Activated CD8-positive, alpha-beta T cell treated with anti-CD3 and anti-CD28 coated beads, Interleukin-2, amount 10 ng/mL, durations not matched to agents 7 days and 5 days (primary cell): ENCODE measurements around the gene CLPX. TPM values are rescaled to one million over a fixed set of nuclear protein-coding genes. Genes with fewer than 3 reads are reported as not detected.
"Not testable (repeated sequence)": the region's sequence is repeated elsewhere in the genome, so short reads cannot be mapped to it uniquely, and the experiment has no call there.

ENCODE experiments used
- ATAC-seq: fragments of 150-1000 bp; cut with Tn5 transposase; one replicate; pipeline ENCODE4 v1.10.0; 2021; ENCODE audit warnings: moderate library complexity
- CTCF ChIA-PET: fragments of 350-600 bp; sonication (Branson Sonifier 250); formaldehyde crosslinking; loops from one replicate; lab custom pipeline; 2021; ENCODE audit warnings: antibody characterized with exemption; lab: Charles Lee
- POLR2A ChIA-PET: fragments of 350-600 bp; sonication (Branson Sonifier 250); formaldehyde crosslinking; loops from one replicate; lab custom pipeline; 2021; ENCODE audit warnings: antibody characterized with exemption; lab: Charles Lee
- DNase-seq: peaks from one replicate; pipeline ENCODE4 v3.0.0-alpha.2; 2020
- H3K27ac Mint-ChIP-seq: one replicate; pipeline ENCODE4 v1.8.0; 2021; ENCODE audit warnings: mild to moderate bottlenecking, mixed read lengths
- H3K27me3 Mint-ChIP-seq: one replicate; pipeline ENCODE4 v1.8.0; 2021; ENCODE audit warnings: low read depth, mixed read lengths
- H3K36me3 Mint-ChIP-seq: one replicate; pipeline ENCODE4 v1.8.0; 2021; ENCODE audit warnings: low read depth, mixed read lengths
- H3K4me1 Mint-ChIP-seq: one replicate; pipeline ENCODE4 v1.8.0; 2021; ENCODE audit warnings: low read depth, mixed read lengths
- H3K4me3 Mint-ChIP-seq: one replicate; pipeline ENCODE4 v1.8.0; 2021; ENCODE audit warnings: mild to moderate bottlenecking, mixed read lengths
- H3K9me3 Mint-ChIP-seq: one replicate; pipeline ENCODE4 v1.8.0; 2022; ENCODE audit warnings: mixed read lengths; ENCODE audit not compliant: insufficient read depth
- total RNA-seq, 2 experiments: library from RNA; stranded (reverse); gene quantifications; one replicate each; pipeline ENCODE4 v1.2.3, GENCODE V29; 2021

The CLPX gene
- total RNA-seq, 2 experiments from 2014 or later, result 40.5 to 42.9 TPM

- ChIA-PET POLR2A (interaction anchor here (0.7 kb wide), 1 partner anchor 107 kb away, joined by 3 read pairs; no protein-coding TSS in a partner anchor), CTCF (no interaction called here)
- Mint-ChIP-seq H3K4me3 (no peak overlapping the region), H3K27ac (no peak overlapping the region), H3K4me1 (no peaks in the 10 kb centered on the region), H3K36me3 (no peaks in the 10 kb centered on the region), H3K27me3 (peaks cover 2% of the 10 kb centered on the region), H3K9me3 (no peaks in the 10 kb centered on the region)
- DNase-seq, result no peak
- no peak for ATAC-seq
These were observed 19.2 kb upstream of the CLPX start for GRCh38 chr15:65204236-65204930.

DNA sequence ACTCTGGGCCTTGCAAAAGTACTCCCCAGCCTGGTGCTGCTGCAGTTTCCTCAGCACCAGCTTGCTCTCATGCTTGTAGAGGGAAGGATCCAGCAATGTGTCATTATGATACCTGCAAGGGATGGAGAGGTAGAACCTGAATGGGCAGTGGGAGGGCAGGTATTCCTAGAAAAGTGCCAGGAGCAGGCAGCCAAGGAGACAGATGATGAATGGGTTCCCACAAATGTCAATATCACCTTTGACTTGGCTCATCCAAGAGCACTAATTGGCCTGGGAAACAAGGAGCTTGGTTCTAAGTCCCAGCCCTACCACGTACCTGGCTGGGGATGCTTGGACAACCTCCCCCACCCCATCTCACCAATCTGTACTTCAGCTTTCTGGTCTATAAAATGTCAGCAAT is 16.8 kb upstream of the CLPX start:
- ATAC-seq (no peak), DNase-seq (no peak)
- Mint-ChIP-seq H3K9me3 (no peaks in the 10 kb centered on the region), H3K27ac (no peak overlapping the region), H3K27me3 (peaks cover 2% of the 10 kb centered on the region), H3K4me1 (no peaks in the 10 kb centered on the region), H3K4me3 (no peak overlapping the region), H3K36me3 (no peaks in the 10 kb centered on the region)
- ChIA-PET POLR2A (interaction anchor here (1.1 kb wide), 1 partner anchor 98 kb away, joined by 3 read pairs; no protein-coding TSS in a partner anchor), CTCF (interaction anchor here (1.0 to 1.9 kb wide), 2 partner anchors 10 to 62 kb away, joined by 3 to 8 read pairs; partner anchors contain the start of gene CILP)

DNA sequence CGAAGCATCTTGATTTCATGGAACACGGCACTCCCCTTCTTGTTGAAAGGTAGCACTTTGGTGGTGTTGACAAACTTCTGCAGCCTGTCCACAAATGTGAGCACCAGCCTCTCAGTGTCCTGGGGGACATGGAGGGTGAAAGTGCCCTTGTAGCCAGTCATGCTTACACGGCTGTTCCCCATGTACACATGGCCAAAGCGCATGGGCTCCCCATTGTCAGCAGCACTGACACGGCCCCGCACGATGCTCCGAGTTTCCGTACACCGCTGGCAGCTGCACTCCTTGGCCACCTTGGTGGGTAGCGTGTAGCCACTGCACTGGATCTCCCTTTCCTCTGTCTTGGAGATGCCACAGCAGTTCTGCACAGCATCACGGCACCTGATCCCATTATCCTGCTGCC is 13.4 kb upstream of the CLPX start:
- DNase-seq (no peak), ATAC-seq (no peak)
- Mint-ChIP-seq H3K27me3 (peaks cover 2% of the 10 kb centered on the region), H3K36me3 (no peaks in the 10 kb centered on the region), H3K27ac (no peak overlapping the region), H3K4me3 (no peak overlapping the region), H3K9me3 (no peaks in the 10 kb centered on the region), H3K4me1 (no peaks in the 10 kb centered on the region)
- ChIA-PET CTCF (interaction anchor here (1.6 kb wide), 1 partner anchor 87 kb away, joined by 3 read pairs; no protein-coding TSS in a partner anchor), POLR2A (no interaction called here)

DNA sequence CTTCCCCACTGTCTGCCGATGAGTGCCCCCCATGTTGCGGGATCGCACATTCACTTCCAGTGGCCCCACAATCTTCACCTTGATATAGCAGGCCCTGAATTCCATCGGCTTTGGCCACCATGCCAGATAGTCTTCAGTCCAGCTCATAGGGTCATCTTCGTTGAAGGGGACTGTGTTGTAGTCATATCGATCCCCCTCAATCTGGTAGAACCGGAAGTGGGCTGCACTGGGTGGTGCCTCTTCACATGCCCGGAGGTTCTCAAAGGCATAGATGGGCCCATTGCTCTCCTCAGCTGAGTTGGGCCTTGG is 12.1 kb upstream of the CLPX start:
- Mint-ChIP-seq H3K27me3 (no peaks in the 10 kb centered on the region), H3K27ac (no peak overlapping the region), H3K4me3 (no peak overlapping the region), H3K36me3 (no peaks in the 10 kb centered on the region), H3K4me1 (no peaks in the 10 kb centered on the region), H3K9me3 (no peaks in the 10 kb centered on the region)
- ATAC-seq (no peak), DNase-seq (no peak)
- POLR2A ChIA-PET, result no interaction called here
- CTCF ChIA-PET, result interaction anchor here (0.6 kb wide), 1 partner anchor 1310 kb away, joined by 3 read pairs; no protein-coding TSS in a partner anchor

- no peak for DNase-seq
- no peaks in the 10 kb centered on the region for H3K27me3 Mint-ChIP-seq
- H3K27ac Mint-ChIP-seq, result no peak overlapping the region
- ChIA-PET CTCF (no interaction called here), POLR2A (no interaction called here)
- H3K36me3 Mint-ChIP-seq, result no peaks in the 10 kb centered on the region
- H3K4me3 Mint-ChIP-seq, result no peak overlapping the region
- no peak for ATAC-seq
- no peaks in the 10 kb centered on the region for H3K9me3 Mint-ChIP-seq
- H3K4me1 Mint-ChIP-seq, result no peaks in the 10 kb centered on the region
These were observed 11.6 kb upstream of the CLPX start for GRCh38 chr15:65196637-65197336.

DNA sequence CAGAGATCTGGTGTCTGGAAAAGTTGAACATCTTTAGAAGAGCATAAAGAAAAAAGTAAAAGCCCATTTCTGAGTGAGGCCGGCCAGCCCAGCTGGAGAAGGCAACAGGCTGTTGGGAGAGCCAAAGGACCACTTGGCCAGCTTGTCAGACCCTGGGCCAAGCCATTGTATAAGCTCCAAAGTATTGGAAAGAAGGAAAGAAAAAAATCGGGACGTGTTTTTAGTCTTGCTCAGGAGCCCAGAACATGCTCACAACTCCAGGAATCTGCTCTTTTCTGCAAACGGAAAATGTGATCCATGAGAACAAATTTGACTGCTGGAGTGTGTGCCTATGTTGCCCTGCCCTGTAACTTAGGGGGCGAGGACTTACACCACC is 10.4 kb upstream of the CLPX start:
- H3K4me3 Mint-ChIP-seq, result no peak overlapping the region
- no peaks in the 10 kb centered on the region for H3K4me1 Mint-ChIP-seq
- DNase-seq (no peak), ATAC-seq (no peak)
- no peaks in the 10 kb centered on the region for H3K36me3 Mint-ChIP-seq
- POLR2A ChIA-PET, result interaction anchor here (0.7 to 0.8 kb wide), 2 partner anchors 78 to 109 kb away, joined by 3 to 4 read pairs; partner anchors contain the start of gene RNU5B-1
- CTCF ChIA-PET, result no interaction called here
- no peaks in the 10 kb centered on the region for H3K27me3 Mint-ChIP-seq
- H3K9me3 Mint-ChIP-seq, result no peaks in the 10 kb centered on the region
- H3K27ac Mint-ChIP-seq, result no peak overlapping the region

GRCh38 chr15:65194826-65195547 is 9.8 kb upstream of the CLPX start:
- Mint-ChIP-seq H3K9me3 (no peaks in the 10 kb centered on the region), H3K4me3 (no peak overlapping the region), H3K27me3 (no peaks in the 10 kb centered on the region), H3K36me3 (no peaks in the 10 kb centered on the region), H3K4me1 (no peaks in the 10 kb centered on the region), H3K27ac (no peak overlapping the region)
- ATAC-seq (no peak), DNase-seq (no peak)
- CTCF ChIA-PET, result interaction anchor here (1.2 kb wide), 1 partner anchor 9 kb away, joined by 3 read pairs; the partner anchor contains the start of gene CLPX
- POLR2A ChIA-PET, result interaction anchor here (0.5 to 1.1 kb wide), 6 partner anchors 44 to 124 kb away, joined by 3 to 6 read pairs (median 4); partner anchors contain the start of gene RNU5B-1

GRCh38 chr15:65192016-65192415 is 6.9 kb upstream of the CLPX start:
- Mint-ChIP-seq H3K27me3 (no peaks in the 10 kb centered on the region), H3K4me1 (peaks cover 4% of the 10 kb centered on the region), H3K36me3 (no peaks in the 10 kb centered on the region), H3K9me3 (no peaks in the 10 kb centered on the region), H3K27ac (no peak overlapping the region), H3K4me3 (no peak overlapping the region)
- no peak for DNase-seq
- POLR2A ChIA-PET, result interaction anchor here (0.7 kb wide), 1 partner anchor 113 kb away, joined by 4 read pairs; the partner anchor contains the start of gene RNU5B-1
- CTCF ChIA-PET, result no interaction called here
- no peak for ATAC-seq

GRCh38 chr15:65189102-65189740 is 4.1 kb upstream of the CLPX start:
- DNase-seq, result peak; percentile 46
- ChIA-PET POLR2A (interaction anchor here (1.0 kb wide), 1 partner anchor 115 kb away, joined by 4 read pairs; the partner anchor contains the start of gene RNU5B-1), CTCF (interaction anchor here (0.6 to 2.6 kb wide), 4 partner anchors 45 to 111 kb away, joined by 3 to 16 read pairs (median 4); no protein-coding TSS in a partner anchor)
- H3K9me3 Mint-ChIP-seq, result no peaks in the 10 kb centered on the region
- H3K36me3 Mint-ChIP-seq, result peaks cover 1% of the 10 kb centered on the region
- H3K27me3 Mint-ChIP-seq, result no peaks in the 10 kb centered on the region
- ATAC-seq, result no peak
- H3K27ac Mint-ChIP-seq, result no peak overlapping the region
- no peak overlapping the region for H3K4me3 Mint-ChIP-seq
- H3K4me1 Mint-ChIP-seq, result peaks cover 11% of the 10 kb centered on the region

DNA sequence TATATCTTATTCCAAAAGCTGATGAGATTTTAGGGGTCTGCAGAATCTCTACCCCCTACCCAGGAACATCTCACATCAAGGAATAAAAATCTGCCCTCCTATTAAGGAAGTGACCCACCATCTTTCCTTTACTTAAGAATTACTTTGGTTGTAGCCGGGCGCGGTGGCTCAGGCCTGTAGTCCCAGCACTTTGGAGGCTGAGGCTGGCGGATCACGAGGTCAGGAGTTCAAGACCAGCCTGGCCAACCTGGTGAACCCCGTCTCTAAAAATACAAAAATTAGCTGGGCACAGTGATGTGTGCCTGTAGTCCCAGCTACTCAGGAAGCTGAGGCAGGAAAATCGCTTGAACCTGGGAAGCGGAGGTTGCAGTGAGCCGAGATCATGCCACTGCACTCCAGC is 3.3 kb upstream of the CLPX start:
- H3K27me3 Mint-ChIP-seq, H3K27ac Mint-ChIP-seq, H3K36me3 Mint-ChIP-seq, H3K9me3 Mint-ChIP-seq, H3K4me3 Mint-ChIP-seq, DNase-seq, ATAC-seq: not testable (repeated sequence)
- CTCF ChIA-PET, result interaction anchor here (0.6 to 2.6 kb wide), 3 partner anchors 44 to 112 kb away, joined by 3 to 16 read pairs (median 4); no protein-coding TSS in a partner anchor
- peaks cover 17% of the 10 kb centered on the region for H3K4me1 Mint-ChIP-seq
- POLR2A ChIA-PET, result interaction anchor here (1.1 kb wide), 1 partner anchor 116 kb away, joined by 5 read pairs; the partner anchor contains the start of gene RNU5B-1
